Measurements from ENCODE around the gene MED9.

The MED9 gene

DNA sequence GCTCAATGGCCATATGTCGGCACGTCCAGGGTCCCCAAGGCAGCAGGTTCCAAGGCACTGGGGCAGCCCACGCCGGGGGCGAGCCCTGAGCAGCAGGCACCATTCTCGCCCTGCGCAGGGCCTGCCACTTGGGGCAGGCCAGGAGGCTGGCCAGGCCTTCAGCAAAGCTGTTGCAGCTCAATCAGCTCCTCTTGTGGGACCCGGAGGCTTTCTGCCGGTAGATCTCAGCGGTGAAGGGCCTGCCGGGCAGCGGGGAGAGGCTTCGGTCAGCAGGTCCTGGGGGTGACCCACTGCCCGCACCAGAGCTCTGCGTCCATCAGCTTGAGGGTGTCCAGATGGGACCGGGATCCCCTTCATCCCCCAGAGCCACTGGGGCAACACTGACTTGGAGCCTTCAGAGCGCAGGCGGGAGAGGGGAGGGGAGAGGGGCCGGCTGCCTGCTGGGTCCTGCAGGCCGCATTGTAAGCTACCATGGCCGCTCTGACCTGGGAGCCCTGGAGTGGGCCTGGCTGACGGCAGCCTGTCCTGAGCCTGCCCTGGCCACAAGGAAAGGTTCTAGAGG is 28.9 kb downstream of the MED9 start:
- no peak for DNase-seq

DNA sequence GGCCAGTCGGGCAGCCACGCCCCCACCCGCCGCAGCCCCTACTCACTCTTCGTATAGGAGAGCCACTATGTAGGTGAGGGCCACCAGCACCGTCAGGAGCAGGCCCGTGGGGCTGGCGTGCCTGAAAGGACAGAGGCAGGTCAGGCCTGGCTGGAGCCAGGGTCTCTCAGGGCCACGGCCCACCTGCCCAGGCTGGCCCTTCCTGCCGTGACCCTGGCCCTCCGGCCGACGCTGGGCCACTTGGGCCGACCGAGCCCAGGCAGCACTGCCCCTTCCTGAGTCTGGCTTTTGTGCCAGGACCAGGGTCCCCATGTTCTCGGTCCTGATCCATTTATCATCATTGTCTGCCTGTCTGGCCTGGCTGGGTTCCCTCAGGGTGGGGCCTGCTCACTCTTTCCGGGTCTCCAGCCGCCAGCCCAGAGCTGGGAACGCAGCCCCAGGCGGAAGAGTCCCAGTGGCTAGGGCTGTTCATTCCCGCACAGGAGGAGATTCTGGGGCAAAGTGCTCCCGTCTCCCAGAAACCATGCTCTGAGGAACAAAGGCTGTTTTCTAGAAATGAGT is 29.5 kb downstream of the MED9 start:
- DNase-seq: no peak

DNA sequence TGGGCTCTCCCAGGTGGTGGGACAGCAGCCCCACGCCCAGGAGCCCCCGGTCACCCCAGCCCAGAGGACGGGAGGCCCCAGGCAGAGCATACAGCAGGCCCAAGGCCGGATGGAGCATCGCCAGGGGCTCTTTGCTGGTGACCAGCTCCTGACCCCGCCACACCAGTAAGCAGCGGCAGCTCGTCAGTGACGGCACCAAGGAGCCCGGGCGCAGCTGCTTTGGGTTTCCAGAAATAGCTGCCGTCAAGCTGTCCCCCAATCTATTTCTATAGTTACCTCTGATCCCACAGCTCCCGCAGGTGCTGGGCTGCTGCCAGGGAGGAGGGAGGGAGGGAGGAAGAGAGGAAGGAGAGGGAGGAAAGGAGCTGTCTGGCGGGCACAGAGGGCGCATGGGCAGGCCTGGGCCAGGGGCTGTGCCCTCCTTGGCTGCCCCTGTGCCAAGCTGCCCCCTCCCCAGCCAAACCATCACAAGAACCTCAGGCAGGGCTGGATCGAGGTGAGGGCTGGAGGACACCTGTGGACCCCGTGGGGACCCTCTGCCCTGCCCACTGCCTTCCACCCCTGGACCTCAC is 30.2 kb downstream of the MED9 start:
- DNase-seq: peak in 1 of 2 experiments; percentile 23

DNA sequence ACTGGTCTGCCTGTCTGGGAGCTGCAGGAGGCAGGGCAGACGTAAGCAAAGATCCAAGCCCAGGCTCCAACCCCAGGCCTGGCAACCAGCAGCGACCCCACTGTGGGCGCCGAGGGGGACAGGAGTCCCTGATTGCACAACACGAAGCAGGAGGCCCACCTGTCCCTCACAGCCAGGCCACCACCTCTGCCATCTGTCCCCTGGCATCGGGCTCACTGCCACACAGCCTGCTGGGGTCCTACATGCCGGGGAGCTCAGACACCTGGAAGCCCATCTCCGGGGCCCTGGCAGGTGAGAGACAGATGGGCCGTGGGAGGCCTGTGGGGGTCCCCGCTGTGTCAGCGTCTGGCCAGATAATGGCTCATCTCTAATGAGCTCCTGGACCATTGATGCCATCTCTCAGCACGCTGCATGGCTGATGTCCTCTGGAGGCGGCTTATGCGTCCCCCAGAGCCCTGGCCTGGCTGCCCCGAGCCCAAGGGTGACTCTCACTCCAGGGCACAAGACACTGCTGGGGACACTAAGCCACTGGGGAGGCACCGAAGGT is 30.7 kb downstream of the MED9 start:
- DNase-seq: peak in 1 of 2 experiments; percentile 12

DNA sequence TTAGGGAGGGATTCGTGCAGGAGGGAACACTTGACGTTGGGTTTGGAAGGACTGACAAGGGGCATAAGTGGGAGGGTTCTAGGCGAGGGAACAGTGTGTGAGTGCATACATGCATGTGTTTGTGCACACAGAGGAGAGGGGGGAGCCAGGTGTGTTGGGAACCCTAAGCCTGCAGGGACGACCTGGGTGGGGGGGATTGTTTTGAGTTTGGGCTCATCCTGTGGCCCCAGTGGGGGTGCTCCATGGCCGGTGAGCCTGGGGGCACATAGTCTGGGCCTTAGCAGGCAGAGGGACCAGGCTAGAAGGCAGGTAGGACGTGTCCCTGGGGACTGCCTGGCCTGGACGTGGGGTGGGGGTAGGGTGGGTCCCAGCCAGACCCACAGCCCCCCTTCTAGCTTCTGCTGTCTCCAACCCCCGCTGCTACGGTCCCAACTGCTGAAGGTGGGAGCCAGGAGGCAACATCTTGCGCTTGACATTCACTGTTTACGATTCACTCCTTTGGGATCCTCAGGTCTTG is 31.3 kb downstream of the MED9 start:
- DNase-seq: no peak

DNA sequence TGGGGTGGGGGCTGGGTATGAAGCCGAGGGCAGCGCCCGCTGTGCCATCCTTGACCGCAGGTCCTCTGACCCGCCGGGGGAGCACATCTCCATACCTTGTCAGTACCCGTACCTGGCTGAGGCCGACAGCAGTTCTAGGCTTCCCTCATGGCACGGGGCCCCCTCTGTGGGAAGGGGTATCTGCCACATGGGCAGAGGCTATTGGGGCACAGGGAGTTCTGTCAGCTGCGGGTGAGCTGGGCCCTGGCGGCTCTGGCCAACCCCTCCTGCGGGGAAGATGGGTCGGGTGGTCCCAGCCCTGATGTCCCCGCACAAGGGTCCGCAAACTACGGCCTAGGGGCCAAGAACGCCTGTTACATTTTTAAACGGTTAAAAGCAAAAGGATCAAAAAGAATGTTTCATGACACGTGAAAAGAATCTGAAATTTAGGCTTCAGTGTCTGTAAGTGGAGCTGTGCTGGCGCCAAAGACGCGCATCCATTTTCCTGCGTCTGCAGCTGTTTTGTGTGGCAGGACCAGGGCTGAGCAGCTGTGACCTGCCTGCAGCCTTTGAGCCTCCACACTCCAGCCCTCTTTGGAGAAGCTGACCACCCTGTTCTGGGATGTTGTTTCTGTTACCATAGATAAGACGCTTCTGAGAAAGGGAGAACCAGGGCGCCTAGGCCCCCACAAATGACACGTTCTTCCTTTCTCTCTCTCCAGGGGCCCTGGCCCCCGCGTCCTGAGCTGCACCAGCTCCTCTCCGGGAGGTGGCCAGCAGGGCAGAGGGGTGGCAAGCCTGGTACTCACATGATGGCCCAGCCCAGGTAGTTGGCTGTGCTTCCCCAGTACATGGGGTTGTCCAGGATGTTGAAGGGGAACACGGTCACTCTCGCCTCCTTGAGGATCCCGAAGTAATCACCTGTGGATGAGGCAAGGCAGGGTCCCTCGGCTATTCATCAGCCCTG is 32.1 kb downstream of the MED9 start:
- DNase-seq: no peak

DNA sequence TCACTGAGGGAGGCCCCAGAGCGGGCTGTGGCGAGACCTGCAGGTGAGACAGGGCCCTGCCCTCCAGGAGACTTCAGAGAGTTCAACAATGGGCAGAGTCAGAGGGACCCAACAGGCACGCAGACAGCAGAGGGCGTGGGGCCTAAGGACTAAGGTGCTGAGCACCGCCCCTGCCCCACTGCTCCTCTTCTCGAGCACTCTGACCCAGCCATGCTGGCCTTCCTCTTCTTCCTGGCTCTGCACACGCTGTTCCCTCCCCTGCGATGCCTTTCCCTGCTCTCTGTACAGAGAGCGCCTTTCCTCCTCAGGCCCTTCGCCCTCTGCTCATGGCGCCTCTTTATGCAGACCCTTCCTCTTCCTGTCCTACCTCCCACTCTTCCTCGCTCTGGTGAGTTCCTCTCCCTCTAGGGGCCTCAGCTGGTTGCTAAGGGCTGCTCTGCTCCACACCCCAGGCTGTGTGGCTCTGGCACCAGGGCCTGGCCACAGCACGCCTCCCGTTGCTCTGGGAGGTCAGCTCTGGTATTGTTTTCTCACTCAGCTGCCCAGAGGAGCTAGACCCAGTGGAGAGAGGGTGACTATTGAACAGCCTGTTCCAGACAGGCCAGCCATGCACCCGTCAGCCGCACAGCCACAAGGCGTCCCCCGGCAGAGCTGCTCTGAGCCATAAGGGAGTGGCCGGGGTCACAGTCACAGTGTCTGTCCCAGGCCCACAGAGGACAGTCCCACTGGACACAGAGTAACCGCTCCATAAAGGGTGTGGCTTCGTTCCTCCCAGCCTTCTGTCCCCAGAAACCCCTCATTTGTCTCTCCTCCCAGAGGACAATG is 33.0 kb downstream of the MED9 start:
- no peak for DNase-seq

DNA sequence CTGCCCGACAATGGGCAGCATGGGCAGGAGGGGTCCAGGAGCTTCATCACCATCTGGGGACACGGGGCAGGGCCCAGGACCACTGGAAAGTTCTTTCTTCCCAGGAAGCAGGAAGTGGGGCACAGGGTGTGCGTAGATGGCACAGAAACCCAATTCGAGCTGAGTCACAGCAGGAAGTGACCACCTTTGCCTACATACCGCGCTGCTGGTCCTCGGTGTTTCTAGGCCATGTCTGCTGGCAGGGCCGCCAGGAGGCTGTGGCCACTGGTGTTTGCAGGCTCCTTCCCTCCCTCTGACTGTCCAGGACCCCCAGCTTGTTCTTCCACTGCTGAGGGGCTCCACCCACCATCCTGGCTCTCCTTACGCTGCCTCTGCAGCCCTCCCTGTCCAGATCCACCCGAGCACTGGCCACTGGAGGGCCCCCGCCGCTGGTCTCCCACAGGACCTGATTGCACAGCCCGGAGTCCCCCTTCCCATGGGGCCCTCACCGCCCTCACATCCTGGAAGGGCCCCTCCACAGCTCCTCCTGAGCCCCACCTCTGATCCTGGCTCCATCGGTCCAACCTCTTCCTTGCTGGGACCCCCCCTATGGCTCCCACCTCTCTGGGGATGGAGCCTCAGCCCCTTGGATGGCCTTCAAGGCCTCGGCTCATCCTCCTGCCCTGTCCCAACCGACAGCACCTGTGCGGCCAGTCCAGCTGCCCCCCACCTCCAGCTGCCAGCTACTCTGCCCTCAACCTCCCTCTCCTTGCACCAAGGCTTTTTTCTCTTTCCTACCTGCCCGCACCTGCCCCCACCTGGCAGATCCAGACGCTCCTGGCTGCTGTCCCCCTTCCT is 33.9 kb downstream of the MED9 start:
- DNase-seq: no peak

DNA sequence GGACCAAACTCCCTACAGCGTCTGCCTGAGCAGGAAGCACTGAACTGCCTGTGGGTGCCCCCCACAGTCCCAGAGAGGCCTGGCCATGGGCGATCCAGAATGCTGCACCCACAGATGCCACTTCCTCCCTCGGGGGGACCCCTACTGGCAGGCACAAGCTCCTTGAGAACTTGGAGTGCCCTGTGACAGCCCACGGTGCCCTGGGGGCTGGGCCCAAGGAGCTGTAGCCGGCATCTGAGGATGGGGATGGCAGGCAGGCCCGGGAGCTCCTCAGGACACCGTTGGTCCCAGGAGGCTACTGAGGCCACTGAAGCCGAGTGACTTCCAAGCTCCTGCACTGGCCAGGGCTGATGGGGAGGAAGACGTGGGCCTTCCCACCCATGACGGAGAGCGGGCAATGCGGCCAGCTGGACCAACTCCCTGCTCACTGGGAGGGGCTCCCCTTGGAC is 34.5 kb downstream of the MED9 start:
- DNase-seq: no peak

DNA sequence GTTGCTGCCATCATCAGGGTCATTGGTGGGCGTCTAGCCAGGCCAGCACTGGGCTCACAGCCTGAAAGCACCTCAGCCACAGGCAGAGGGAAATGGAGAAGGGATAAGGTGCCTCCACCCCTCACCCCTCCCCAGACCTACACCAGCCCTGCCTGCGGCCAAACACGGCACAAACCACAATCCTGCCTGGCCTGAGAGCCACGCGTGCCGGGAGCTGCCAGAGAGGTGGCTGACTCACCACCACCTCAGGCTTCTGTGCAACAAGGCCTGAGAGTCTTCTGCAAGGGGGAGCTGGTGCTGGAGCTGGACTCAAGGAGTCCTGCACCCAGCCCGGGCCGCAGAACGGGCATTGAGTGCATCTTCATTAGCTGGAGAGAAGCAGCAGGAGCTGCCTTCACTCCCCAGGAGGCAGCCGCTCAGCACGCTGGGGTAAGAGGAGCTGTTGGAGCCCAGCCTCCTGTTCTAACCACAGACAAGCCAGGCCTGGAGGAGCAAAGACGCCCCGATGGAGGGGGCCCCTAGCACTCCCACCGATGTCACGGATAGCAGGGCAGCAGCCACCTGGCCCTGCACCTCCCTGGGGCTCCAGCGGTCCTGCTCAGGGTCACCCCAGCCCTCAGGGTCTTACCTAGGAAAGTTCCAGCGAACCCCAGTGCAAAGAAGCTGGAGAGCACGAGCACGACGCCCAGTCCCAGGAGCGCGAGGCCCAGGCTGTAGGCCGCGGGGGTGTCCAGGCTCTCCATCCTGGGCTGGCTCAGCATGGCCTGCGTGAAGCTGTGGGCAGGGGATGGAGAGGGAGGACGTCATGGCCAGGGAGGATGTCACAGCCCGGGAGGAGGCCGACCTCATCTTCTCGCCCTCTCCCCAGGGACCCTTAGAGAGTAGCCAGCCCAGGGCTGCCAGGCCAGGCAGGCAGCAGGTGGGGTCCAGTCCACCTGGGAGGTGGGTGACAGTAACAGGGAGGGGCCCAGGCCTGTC is 35.4 kb downstream of the MED9 start:
- no peak for DNase-seq

DNA sequence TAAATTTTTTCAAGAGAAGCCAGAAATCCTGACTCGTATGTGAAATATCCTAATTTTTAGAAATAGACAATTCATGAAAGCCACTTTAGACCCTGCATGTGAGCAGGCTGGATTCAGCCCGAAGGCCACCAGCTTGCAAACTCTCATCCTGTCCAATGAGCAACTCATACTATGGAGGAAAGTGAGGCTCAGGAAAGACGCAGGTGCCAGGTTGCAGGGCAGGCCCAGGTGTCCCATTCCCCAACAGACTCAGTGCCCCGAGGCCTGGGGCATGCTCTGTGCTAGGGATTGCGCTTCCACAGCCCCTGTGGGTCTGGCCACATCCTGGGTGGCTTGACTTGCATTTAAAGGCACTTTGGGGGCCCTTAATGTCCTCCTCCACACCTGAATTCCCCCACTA is 36.1 kb downstream of the MED9 start:
- DNase-seq: no peak

DNA sequence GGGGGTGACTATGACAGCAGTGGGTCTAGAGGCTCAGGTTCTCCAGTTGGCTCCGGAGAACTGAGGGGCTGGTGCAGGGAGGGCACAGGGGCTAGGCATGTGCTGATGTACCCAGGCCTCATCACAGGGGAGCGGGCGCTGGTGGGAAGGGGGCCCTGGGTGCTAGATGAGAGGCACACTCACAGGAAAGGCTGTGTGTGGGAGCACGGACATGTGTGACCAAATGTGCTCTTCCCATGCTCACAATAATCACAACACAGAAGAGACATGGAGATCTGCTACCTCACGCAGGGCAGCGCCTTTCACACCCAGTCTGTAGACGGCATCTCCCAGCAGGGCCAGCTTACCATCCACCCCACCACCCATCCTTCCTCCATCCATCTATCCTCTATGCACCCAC is 36.8 kb downstream of the MED9 start:
- no peak for DNase-seq

DNA sequence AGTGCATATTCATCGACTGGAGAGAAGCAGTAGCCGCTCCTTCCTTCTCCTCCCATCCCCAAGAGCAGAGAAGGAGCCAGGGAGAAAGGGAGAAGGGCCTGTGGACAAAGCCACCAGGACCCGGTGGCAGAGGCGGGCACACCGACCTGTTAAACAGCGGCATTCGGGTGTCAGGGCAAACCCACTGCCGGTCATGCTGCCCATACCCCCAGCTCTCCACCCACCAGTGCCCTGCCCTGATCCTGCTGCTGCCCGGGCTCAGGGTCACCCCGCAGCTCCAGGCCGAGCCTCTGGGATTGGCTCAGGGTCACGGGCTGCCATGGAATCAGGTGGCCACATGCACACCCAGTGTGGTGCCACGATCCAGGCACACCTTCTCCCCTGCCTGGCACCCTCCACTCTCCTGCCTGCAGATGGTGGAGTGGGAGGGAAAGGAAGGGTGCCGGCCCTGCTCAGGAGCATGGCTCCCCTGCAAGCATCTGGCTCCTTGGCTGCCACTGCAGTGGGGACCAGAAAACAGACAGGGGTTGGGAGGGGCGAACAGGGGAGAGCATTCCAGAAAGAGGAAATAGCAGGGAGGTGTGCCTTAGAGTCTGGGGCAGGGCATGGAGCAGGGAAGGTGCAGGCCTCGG is 37.7 kb downstream of the MED9 start:
- DNase-seq: no peak

DNA sequence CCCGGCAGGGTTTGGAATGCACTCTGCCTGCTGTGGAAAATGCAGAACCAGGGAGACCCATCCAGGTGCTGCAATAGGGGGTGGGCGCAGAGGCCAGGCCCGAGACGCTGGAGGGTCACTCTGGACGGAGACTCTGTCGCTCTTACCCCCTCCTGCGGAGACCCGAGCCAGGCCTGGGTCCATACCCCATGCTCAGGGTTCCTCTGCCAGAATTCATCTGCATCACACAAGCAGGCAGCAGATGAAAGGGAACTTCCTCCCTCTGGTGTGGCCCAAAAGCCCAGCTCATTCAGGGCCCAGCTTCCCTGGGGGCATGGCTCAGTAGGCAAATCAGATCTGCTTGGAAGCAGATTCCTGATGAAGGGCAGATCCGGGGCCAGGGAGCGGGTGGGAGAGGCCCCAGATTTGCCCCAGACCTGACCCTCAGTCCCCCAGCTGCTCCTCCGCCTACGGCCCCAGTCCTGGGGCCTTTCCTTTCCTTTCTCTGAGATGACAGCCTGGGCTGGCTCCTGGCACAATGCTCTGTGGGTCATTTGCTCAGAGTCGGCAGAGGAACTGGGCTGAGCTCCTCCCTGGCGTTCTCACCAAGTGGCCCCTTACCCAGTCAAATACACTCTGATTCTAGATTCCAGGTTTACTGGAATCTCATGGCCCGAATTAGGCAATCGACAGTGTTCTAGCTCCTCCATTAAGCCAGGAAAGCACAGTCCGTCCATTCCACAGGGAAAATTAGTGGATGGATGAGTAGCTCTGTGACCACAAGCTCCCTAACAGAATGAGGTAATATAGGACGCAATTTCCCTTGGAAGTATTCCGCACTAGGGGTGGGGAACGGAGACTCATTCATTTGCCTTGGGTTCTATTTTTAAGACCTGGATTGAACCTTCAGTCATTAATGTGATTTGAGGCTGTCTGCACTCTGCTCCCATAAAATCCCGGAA is 38.5 kb downstream of the MED9 start:
- no peak for DNase-seq

DNA sequence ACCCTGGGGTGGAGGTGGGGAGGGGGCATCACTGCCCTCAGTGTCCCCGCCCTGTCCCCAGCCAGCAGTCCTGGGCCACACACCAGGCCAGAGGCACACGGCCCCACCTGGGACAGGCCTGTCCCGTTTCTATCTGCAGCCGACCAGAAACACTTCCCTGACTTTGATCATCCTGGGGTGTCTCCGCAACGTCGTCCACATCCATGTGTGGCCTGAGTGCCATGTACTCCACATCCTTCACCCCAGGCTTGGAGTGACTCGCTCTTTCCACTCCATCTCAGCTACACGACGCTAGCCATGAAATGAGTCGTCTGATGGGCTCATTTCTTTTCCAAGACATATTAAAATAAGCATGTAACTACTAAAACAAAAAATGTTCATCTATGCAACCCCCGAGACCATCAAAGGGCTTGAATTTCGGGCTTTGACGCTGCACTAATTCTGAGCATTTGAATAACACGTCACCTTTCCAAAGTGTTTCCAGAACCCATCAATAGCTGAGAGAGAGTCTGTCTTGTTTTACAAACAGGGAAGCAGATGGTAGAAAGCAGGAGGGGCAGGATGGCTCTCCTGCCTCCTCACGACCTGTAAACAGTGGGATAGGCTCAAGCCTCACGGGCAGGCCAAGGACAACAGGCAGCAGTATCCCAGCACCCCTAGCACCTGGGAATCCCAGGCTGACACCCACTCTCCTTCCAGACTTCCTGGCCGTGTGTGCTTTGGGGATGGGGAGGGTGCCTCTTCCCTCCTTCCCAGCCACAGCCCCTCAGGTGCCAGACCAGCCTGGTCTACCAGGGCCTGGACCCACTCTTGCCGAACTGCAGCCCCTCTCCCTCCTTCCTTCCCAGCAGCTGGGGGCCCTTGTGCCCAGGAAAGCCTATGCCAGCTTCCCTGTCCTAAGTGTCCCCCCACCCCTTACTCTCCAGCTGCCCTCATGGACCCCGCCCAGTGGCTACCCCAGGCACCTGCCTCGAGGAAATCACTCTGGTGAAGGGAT is 39.4 kb downstream of the MED9 start:
- no peak for DNase-seq

DNA sequence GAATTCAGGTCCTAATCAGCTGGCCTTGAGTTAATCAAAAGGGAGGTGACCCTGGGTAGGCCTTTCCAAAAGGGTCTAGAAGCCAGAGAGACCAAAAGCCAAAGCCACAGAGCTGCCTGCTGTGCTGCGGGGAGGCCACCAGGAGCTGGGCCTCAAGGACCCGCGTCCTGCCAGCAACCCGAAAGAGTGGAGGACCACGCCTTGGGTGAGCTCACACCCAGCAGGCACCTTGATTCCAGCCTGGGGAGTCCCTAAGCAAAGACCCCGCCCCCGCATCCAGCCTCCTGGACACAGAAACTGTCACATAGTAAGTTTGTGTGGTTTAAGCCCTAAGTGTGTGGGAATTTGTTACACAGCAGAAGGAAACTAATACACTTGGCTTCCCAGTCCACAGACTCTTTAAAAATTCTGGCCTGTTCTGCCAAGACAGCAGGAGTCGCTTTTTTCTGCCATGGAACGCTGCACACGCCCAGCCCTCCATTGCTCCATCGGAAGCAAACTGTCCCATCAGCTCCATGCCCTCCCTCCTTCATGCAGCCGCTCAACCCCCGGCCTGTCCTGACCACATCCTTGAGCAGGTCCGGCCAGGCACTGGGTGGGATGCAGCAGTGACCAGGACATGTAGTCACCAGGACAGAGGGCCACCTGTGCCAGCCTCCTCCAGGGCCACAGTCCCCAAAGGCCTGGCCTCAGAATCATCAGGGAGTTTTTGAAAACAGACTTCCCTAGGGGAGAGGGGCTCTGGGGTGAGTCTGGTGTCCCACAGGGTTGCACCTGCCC is 40.3 kb downstream of the MED9 start:
- no peak for DNase-seq
